Activated CD4-positive, CD25-positive, alpha-beta regulatory T cell treated with anti-CD3 and anti-CD28 coated beads, Interleukin-2, amount 50 U/mL, for 72 hours (primary cell): ENCODE results near the gene PDE6A.
"Not testable (repeated sequence)": the region's sequence is repeated elsewhere in the genome, so short reads cannot be mapped to it uniquely, and the experiment has no call there.

Source experiments
- DNase-seq: peaks from one replicate; pipeline ENCODE4 v3.0.0; 2021

PDE6A gene

DNA sequence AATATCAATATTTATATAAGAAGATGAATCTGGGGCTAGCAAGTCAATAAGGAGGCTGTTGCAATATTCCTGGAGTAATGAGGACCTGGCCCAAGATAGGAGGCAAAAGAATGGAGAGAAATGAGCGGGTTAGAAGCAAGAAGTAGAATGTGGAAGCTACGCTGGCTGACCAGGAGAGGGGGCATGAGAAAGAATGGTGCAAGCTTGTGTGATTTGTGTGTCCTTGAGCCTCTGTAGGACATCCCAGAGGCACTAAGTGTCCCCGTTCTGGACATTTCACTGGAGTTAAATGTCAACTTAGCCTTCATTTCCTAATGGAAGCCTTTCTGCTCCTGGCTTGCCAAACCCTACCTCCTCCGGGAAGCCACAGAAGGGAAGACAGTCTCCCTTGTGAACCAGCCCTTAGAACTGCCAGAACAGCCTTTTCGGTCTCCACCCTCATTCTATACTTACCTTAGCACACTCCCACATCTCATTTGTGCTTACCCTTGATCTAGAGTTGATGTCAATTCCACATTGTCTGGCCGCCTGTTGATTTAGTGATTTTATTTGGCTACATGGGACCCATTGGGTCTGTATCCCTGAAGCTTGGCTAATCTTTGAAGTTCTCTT is 6.7 kb upstream of the PDE6A start:
- no peak for DNase-seq

DNA sequence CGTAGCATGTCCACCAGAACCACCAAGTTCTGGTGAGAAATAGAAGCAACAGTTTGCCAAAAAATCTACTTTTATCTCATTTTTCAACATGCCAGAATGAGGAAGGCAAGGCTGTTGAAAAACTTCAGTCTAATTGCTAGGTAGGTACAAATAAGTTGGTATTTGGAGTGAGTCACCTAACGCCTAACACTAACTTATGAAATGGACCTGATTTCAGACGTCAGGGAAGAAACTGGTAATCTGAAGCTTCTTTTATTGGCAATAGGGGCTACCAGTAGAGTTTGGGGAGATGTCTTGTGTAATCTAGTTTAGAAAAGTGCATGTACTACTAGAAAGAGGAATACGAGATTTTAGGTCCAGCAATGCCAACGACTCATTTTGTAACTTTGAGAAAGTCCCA is 4.4 kb upstream of the PDE6A start:
- DNase-seq: no peak

DNA sequence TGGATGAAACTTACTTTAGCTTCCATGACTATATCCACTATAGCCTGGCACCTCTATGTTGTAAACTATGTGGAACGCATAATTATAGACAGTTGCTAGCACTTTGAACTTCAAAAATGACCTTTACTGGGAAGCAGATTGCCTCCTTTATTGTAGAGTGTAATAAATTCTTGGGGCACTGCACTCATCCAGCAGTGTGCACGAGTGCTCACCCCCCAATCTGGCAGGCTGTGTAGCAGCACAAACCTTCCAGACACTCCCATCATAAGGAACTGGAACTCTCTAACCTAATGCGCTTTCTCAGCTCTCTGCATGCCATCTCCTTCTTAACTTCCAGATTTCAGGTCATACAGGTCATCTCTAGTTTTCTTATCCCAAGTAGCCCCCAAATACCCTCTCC is 1.5 kb upstream of the PDE6A start:
- DNase-seq: no peak

DNA sequence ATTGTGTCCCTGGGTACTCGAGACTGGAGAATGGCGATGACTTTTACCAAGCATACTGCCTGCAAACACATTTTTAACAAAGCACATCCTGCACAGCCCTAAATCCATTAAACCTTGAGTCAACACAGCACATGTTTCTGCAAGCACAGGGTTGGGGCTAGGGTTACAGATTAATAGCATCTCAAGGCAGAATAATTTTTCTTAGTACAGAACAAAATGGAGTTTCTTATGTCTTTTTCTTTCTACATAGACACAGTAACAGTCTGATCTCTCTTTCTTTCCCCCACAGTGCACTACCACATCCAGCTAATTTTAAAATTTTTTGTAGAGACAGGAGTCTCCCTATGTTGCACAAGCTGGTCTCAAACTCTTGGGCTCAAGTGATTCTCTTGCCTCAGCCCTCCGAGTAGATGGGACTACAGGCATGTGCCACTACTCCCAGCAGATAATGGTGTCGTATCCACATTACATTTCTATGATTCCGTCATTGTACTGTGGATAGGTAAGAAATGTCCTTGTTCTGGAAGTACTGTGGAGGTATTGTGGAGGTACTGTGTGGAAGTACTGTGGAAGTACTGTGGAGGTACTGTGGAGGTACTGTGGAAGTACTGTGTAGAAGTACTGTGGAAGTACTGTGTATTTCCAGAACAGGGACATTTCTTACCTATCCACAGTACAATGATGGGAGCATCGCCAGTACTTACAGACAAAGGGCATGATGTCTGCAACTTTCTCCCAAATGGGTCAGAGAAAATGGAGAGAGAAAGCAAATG is 1.2 kb downstream of the PDE6A start:
- not testable (repeated sequence) for DNase-seq

DNA sequence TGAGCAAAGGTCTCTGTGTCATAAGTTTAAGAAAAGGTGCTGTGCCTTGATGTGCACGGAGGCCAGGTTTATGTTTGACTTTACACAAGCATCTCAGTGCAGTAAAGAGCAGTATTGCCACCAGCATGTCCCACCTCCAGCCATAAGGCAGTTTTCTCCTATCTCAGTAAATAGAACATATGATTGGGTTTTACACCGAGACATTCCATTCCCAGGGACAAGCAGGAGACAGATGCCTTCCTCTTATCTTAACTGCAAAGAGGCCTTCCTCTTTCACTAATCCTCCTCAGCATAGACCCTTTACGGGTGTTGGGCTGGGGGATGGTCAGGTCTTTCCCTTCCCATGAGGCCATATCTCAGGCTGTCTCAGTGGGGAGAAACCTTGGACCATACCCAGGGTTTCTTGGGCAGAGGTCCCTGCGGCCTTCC is 1.8 kb downstream of the PDE6A start:
- not testable (repeated sequence) for DNase-seq

DNA sequence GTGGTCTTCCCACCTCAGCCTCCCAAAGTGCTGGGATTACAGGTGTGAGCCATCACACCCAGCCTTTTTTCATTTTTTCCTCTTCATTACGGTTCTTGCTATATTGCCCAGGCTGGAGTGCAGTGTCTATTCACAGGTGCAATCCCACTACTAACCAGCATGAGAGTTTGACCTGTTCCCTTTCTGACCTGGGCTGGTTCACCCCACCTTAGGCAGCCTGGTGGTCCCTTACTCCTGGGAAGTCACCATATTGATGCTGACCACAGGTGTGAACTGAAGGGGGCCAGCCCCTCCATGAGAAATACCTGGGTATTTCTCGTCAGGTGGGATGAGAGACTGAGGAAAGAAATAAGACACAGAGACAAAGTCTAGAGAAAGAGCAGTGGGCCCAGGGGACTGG is 2.4 kb downstream of the PDE6A start:
- no peak for DNase-seq

DNA sequence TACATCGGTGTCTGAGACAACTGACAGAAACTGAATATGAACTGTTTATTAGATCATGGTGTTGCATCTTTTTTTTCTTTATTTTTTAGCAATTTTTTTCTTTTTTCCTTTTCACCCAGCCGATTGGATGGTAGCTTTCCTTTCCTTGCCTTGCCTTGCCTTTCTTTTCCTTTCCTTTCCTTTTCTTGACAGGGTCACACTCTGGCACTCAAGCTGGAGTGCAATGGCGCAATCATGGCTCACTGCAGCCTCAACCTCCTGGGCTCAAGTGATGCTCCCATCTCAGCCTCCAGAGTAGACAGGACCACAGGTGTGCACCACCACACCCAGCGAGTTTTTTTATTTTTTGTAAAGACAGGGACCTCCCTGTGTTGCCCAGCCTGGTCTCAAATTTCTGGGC is 2.8 kb downstream of the PDE6A start:
- no peak for DNase-seq

DNA sequence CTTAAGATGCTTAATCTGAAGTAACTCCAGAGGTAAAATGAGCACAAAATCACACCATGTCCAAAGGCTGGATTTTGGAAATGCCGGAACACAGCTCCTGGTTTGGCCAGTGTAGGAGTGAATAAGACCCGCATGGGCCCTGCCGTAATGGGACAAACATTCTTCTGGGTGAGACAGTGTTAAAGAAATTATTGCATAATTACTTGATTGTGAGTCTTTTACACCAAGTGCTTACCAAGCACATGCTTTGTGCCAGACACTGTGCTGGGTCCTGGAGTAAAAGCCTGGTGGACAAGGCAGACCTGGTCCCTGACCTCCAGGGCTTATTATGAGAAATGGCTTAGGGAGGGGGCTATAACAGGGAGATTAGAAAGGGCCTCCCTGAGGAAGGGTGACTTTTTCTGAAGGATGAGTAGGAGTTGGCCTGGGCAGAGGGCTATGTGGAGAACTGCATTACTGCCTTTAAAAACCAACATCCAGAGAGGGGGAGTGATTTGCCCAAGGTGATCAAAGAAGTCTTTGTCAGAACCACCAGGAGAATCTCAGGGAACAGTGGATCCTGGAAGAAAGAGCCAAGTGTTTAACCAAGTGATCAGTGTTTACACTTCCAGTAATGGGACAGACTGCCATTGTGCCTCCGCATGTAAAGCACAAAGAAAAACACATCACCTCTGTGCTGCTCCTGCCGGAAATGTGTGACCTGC is 3.5 kb downstream of the PDE6A start:
- DNase-seq: no peak

DNA sequence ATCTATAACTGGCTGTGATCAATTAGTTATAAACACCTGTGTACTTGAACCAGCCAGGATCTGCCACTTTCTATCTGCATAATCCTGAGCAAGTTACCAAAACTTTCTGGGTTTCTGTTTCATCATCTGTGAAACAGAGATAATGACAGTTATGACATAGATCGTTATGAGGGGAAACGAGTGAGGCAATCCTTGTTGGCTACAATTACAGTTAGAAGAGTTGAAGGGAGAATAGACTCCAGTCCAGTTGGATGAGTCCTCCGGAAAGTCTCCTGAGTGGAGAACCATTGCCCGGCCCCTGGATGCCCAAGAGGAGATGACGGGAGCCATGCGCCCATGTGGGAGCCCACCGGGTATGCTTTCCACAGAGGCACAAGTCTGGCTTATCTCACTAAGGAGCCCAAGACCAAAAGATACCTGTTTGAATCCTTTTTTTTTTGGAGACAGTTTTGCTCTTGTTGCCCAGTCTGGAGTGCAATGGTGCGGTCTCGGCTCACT is 4.5 kb downstream of the PDE6A start:
- DNase-seq: no peak

DNA sequence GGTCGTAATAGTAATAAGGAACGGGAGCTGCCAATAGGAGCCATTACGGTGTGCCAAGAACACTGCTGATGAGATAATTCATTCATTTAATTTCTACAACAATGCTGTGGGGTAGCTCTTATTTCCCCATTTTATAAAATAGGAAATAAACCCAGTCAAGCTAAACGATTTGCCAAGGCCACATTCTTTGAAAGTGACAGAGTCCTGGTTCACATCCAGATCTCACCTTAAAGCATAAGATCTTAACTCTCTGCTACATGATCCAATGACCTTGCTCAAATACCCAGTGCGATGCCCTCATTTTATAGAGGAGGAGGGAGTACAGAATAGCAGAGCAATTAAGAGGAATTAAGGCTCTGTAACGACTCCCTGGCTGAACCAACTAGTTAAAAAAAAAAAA is 5.0 kb downstream of the PDE6A start:
- no peak for DNase-seq

DNA sequence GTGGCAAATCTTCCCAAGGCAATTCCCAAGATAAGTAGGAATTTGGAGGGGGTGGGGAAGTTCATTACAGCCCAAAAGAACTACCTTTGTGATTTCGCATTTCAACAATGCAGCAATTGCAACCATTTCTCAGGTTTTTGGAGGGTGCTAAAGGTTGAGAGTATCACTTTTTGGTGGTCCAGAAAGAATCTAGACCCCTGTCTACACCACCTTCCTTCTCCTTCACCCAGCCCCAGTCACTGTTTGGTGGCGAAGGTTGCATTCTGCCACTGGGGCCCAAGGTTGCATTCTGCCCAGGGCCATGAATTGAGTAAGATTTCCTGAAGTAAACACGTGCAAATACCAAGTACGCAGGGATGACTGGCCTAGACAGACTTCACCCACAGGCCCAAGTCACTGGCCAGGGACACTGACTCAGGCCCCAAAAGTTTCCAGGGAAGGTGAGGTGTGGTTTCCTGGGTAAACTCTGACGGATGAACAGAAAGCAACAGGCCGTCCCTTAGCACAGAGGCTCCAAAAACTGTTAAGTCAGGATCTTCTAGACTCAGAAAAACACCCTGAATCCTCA is 5.7 kb downstream of the PDE6A start:
- no peak for DNase-seq

DNA sequence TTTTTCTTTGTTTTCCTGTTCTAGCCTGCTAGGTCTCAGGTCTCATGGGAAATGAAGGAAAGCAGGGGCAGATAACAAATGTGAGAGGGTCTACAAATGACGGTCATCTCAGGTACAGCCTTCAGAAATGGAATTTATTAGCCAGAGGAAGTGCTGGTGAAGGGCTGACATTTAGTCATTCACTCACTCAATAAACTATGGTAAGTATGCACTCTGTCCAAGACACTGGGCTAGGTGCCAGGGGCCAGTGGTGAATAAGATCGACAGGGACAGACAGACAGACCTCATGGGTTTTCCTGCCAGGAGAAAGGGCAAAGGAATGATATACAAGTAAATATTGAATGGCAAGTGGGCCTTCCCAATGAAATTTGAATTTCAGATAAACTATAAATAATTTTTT is 6.3 kb downstream of the PDE6A start:
- DNase-seq: no peak

DNA sequence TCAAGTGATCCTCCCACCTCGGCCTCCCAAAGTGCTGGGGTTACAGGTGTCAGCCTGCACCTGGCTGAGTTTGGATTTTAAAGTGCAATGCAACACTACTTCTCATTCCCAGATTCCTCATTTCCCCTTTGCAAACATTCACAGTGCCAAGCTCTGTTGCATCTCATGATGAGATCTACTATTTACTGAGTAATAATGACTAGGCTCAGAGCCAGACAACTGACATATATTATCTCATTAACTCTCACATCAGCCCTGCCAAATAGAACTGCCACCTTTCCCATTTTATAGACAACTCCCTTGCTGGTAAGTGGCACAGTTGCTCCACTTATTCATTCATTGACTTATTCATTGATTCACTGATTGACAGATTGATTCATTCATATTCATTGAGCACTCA is 7.0 kb downstream of the PDE6A start:
- DNase-seq: no peak

DNA sequence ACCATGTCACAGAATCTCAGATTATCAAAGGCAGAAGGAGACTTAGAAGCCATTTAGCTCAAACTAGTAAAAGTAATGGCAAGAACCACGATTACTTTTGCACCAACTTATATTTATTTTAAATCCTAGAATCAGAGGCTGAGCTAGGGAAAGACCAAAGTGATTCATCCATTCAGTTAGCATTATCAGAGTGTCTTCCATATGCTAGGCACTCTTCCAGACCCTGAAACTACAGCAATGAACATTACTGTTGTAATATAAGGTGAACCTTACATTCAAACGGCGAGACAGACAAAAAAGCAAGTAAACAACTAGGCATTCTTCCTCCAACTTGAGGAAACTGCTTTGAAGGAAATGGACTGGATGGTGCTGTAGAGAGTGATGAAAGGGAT is 7.9 kb downstream of the PDE6A start:
- no peak for DNase-seq

DNA sequence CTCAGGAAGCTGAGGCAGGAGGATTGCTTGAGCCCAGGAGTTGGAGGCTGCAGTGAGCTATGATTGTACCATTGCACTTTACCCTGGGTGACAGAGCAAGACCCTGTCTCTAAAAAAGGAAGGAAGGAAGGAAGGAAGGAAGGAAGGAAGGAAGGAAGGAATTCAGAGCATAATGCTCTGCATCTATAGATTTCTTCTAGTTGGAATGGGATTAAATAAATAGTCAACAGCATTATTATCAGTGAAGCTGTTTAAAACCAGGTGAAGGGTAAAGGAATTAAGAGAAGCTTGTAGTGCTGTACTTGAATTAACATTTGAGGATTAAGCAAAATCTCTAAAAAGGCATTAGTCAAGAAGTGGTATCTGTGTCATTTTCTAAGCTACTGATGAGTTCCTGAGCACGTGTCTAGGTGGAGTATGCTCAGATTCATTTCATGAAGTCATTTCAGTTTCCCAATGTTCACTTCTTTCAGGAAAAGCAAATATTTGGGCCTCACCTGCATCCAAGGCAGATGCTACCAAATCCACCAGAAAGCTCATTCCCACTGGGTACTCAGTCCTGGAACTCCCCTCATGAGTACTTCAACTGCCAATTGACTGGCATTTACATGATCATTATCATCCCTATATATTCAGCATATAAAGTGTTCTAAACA is 8.4 kb downstream of the PDE6A start:
- DNase-seq: no peak

DNA sequence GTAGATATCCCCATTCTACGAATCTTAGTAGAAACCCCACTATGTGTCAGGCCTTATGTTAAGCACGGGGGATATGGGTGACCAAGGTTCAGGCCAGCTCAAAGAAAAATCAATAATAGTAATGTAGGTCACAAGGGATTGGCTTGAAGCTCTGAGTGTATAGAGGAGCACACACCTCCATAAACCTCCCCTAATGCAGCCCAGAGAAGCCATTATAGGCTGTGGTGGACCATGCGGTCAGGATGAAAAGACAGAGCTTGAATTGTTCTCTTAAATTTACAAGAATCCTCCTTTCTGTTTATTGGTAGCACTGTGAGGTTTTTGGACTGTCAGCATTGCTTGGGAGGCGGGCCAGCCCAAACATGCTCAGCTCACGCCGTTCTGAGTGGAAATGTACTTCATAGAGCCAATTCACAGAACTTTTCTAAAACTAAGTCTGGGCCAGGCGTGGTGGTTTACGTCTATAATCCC is 9.1 kb downstream of the PDE6A start:
- DNase-seq: no peak

DNA sequence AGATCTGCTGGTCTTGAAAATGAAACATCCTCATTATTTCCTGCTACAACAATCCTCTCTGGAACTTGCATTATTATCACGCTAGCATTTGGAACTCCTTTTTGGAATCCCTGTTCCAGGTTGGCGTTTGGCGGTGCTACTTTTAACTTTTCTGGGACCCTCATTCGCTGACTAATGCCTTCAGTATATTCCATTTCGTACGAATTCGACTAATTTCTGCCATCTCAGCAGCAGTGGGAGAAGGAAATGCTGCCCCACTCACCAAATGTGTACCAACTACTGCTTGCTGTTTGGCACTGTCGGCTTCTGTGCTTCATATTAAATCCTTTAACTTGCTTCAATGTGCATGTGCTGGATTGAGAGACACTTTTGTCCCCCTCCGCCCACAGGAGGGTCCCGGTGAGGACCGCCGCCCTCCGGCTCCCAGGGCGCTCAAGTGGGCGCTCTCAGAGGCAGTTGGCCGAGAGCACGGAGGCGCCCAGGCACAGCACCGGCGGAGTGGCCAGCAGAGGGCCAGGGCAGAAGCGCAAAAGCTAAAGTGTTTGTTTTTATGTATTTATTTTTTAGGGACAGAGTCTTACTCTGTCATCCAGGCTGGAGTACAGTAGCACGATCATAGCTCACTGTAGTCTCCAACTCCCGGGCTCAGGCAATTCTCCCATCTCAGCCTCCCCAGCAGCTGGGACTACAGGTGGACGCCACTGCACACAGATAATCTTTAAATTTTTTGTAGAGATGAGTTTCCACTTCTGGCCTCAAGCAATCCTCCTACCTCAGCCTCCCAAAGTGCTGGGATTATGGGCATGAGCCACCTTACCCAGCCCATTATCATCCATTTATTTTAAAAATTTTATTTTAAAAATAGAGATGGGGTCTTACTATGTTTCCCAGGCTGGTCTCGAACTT is 11.9 kb downstream of the PDE6A start:
- no peak for DNase-seq

DNA sequence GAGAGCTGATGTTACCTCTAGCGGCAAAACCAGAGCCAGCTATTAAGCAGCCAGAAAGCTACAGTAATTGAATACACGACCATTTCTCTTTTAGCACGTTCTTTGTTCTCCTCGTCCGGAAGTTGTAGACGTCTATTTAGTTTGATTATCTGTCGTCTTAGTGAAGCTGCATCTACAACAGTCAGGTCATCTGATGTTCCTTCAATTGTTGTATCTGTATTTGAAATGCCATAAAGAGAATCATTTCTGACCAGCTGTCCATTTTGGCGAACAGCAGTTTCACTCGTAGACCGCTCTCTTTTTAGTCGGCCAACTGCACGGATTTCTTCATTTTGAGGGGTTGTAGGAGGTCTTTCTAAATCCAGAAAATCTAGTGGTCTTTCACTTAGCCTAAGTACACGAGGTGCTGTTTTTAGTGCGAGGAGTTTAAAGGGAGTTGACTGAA is 12.6 kb downstream of the PDE6A start:
- DNase-seq: no peak

DNA sequence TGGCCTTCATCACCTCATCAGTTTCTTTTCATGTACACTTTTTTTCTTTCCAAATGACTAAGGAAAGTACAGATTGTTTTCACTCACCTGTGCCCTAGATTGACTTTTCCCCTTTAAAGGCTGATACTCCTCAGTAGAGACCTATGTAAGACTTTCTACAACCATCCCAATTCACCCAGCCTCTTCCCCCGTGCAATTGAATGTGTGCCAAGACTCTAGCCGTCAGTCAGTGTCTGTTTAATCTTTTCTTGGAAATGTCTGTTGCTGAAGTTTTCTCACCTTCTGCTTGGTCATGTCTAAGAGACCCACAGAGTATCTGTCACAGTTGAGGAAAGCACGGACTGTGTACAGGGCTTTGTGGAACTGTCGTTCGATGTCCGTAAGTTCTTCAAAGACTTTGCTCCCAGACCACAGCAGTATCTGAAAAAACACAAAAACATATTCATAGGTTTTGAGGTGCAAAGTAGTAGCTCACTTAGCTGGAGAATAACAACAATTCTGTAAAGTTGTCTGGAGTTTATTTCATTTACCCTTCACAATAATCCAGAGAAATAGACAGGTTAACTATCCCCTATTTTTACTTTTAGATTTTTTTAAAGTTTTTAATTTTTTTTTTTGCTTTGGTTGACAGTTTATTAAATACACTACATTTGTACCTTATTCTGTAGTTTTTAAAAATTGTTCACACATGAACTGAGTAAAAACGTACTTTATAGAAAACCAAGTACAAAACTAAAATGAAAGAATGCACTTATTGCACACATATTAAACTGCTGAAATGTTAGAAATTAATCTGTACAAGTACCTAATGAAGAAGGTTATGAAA is 13.6 kb downstream of the PDE6A start:
- no peak for DNase-seq

DNA sequence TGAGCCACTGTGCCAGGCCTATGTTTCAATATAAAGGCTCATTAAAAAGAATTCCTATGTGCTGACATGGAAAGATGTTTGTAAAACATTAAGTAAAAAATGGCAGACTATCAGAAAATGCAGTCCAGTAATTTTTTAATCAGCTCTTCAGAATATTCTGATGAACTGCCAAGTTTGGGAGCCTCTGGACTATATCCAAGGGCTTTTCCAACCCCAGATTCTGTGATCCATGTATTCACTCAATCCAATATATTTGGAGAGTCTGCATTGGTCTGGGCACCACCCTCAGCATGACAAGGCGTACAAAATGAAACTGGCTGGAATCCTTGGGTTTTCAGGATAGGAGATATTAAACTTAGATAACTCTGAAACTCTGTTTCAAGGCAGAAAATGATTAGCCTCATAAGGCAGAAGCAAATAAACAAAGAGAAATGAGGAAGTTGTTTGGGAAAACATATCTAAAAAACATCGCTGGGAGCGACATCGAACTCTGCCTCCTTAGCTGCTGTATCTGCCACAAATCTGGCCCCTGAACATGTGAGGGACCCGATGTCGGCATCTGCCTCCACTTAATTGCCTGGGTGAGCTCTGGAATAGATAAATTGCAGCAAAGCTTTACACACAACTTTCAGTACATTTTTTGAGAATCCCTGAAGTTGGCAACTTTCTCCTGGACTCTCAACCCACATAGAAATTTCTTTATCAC is 14.4 kb downstream of the PDE6A start:
- no peak for DNase-seq
